Esophagus (tissue), 2 donors: ENCODE results near the gene MAP3K6. TPM values are rescaled to one million over a fixed set of nuclear protein-coding genes. Genes with fewer than 3 reads are reported as not detected.
"Not testable (repeated sequence)": the region's sequence is repeated elsewhere in the genome, so short reads cannot be mapped to it uniquely, and the experiment has no call there.

Source experiments
- H3K27ac ChIP-seq, 2 donors: one replicate each; pipeline ENCODE4 v1.5.1; 2013; ENCODE audit warnings: low read depth in 2 of 2, mild to moderate bottlenecking in 2 of 2, inconsistent platforms in 1 of 2, low read length in 1 of 2, moderate library complexity in 1 of 2
- H3K27me3 ChIP-seq, 2 donors: one replicate each; pipeline ENCODE4 v1.6.1; 2013; ENCODE audit warnings: low read length in 2 of 2, control low read depth in 1 of 2, mild to moderate bottlenecking in 1 of 2; ENCODE audit not compliant: insufficient read depth in 2 of 2, control insufficient read depth in 1 of 2
- H3K36me3 ChIP-seq, 2 donors: one replicate each; pipeline ENCODE4 v1.6.1; 2013; ENCODE audit warnings: low read length in 1 of 2; ENCODE audit not compliant: control insufficient read depth in 2 of 2, insufficient read depth in 2 of 2
- H3K4me1 ChIP-seq, 2 donors: one replicate each; pipeline ENCODE4 v1.6.1; 2013; ENCODE audit warnings: low read length in 1 of 2; ENCODE audit not compliant: control insufficient read depth in 2 of 2, insufficient read depth in 2 of 2
- H3K4me3 ChIP-seq, 2 donors: one replicate each; pipeline ENCODE4 v1.5.1; 2013; ENCODE audit warnings: low read length in 2 of 2, mild to moderate bottlenecking in 2 of 2, low read depth in 1 of 2, moderate library complexity in 1 of 2
- H3K9me3 ChIP-seq, 2 donors: one replicate each; pipeline ENCODE4 v1.6.1; 2013; ENCODE audit warnings: mild to moderate bottlenecking in 2 of 2, low read depth in 1 of 2, low read length in 1 of 2, moderate library complexity in 1 of 2; ENCODE audit not compliant: control insufficient read depth in 2 of 2, insufficient read depth in 1 of 2
- WGBS, 2 donors: extraction: QIAGEN DNeasy Blood & Tissue Kit; methylation state at CpG; one replicate each; pipeline ENCODE4 v1.1.7; 2013; 5-methylcytosine and 5-hydroxymethylcytosine counted together
- polyA plus RNA-seq, 2 donors: library from polyadenylated mRNA; stranded (reverse); fragments of 200-250 nt; gene quantifications; one replicate each; pipeline ENCODE4 v1.2.3, GENCODE V29; 2013
- donor health status: healthy with polysubstance abuse.
- donor health status: Bipolar disorder and iron deficiency.

Gene MAP3K6
- 100 to 1,000 TPM in 1 of 2 donors, 10 to 100 TPM in 1; 48.5 to 110 TPM for polyA plus RNA-seq

GRCh38 chr1:27366411-27367159, at the start of gene MAP3K6:
Gene MAP3K6 (minus strand): TSS chr1:27366961. CDS start chr1:27366597, 364 bp downstream.
- 1 to 2% methylated on average over 46 to 67 of the region's 67 CpGs for WGBS, 2 donors
- Histone ChIP-seq H3K27ac (peak within 1 kb of the TSS; percentile 96 to 100), H3K4me3 (peak within 1 kb of the TSS; percentile 72 to 88), H3K4me1 (peaks cover 6 to 23% of the 10 kb centered on the region in 2 donors), H3K9me3 (no peaks in the 10 kb centered on the region), H3K27me3 (no peaks in the 10 kb centered on the region), H3K36me3 (peaks cover 8 to 29% of the 10 kb centered on the region in 2 donors)

- Histone ChIP-seq H3K27me3 (no peaks in the 10 kb centered on the region), H3K4me3 (no peak overlapping the region), H3K27ac (peak overlapping the region; percentile 25 to 45), H3K9me3 (no peaks in the 10 kb centered on the region), H3K4me1 (peaks cover 0 to 8% of the 10 kb centered on the region in 2 donors), H3K36me3 (peaks cover 34 to 45% of the 10 kb centered on the region in 2 donors)
- 63 to 67% methylated on average over 1 of the region's 1 CpG for WGBS, 2 donors
Measured at GRCh38 chr1:27414091-27414490, 47.3 kb upstream of the MAP3K6 start.

GRCh38 chr1:27413004-27413403, 46.2 kb upstream of the MAP3K6 start:
- peaks cover 0 to 8% of the 10 kb centered on the region in 2 donors for H3K4me1 ChIP-seq
- whole genome bisulfite sequencing, 2 donors = 52 to 61% methylated on average over 4 of the region's 4 CpGs
- H3K27ac ChIP-seq = peak overlapping the region; percentile 44 to 63
- H3K9me3 ChIP-seq = no peaks in the 10 kb centered on the region
- H3K36me3 ChIP-seq = peaks cover 44 to 52% of the 10 kb centered on the region in 2 donors
- no peak overlapping the region for H3K4me3 ChIP-seq
- H3K27me3 ChIP-seq = no peaks in the 10 kb centered on the region

- Histone ChIP-seq H3K4me3 (no peak overlapping the region), H3K9me3 (no peaks in the 10 kb centered on the region), H3K27me3 (no peaks in the 10 kb centered on the region), H3K27ac (peak overlapping the region in 1 of 2 donors; percentile 3), H3K36me3 (peaks cover 48 to 53% of the 10 kb centered on the region in 2 donors), H3K4me1 (peaks cover 2 to 10% of the 10 kb centered on the region in 2 donors)
- 86 to 91% methylated on average over 4 of the region's 4 CpGs for WGBS, 2 donors
Measured at GRCh38 chr1:27412502-27412901, 45.7 kb upstream of the MAP3K6 start.

GRCh38 chr1:27410709-27411108, 43.9 kb upstream of the MAP3K6 start:
- no peak overlapping the region for H3K27ac ChIP-seq
- no peaks in the 10 kb centered on the region for H3K9me3 ChIP-seq
- H3K36me3 ChIP-seq = peaks cover 43 to 49% of the 10 kb centered on the region in 2 donors
- no peak overlapping the region for H3K4me3 ChIP-seq
- H3K4me1 ChIP-seq = peaks cover 3 to 13% of the 10 kb centered on the region in 2 donors
- 83 to 90% methylated on average over 2 of the region's 2 CpGs for WGBS, 2 donors
- H3K27me3 ChIP-seq = no peaks in the 10 kb centered on the region

- Histone ChIP-seq H3K27me3 (no peaks in the 10 kb centered on the region), H3K27ac (no peak overlapping the region), H3K4me3 (no peak overlapping the region), H3K9me3 (no peaks in the 10 kb centered on the region), H3K4me1 (peaks cover 3 to 13% of the 10 kb centered on the region in 2 donors), H3K36me3 (peaks cover 42 to 48% of the 10 kb centered on the region in 2 donors)
- 94% methylated on average over 11 of the region's 11 CpGs for WGBS, 2 donors
Measured at GRCh38 chr1:27409669-27410068, 42.9 kb upstream of the MAP3K6 start.

GRCh38 chr1:27408151-27408550, 41.4 kb upstream of the MAP3K6 start:
- Histone ChIP-seq H3K4me1 (peaks cover 7 to 16% of the 10 kb centered on the region in 2 donors), H3K27me3 (no peaks in the 10 kb centered on the region), H3K9me3 (no peaks in the 10 kb centered on the region), H3K27ac (peak overlapping the region in 1 of 2 donors; percentile 87), H3K4me3 (no peak overlapping the region), H3K36me3 (peaks cover 39 to 40% of the 10 kb centered on the region in 2 donors)
- 89 to 93% methylated on average over 9 of the region's 9 CpGs for WGBS, 2 donors

GRCh38 chr1:27406791-27407190, 40.0 kb upstream of the MAP3K6 start:
- not testable (repeated sequence) for H3K4me3 ChIP-seq, H3K27me3 ChIP-seq, H3K9me3 ChIP-seq
- 61 to 80% methylated on average over 2 of the region's 2 CpGs for WGBS, 2 donors
- H3K36me3 ChIP-seq = peaks cover 30 to 31% of the 10 kb centered on the region in 2 donors
- H3K27ac ChIP-seq = peak overlapping the region; percentile 81 to 87
- H3K4me1 ChIP-seq = peaks cover 12 to 21% of the 10 kb centered on the region in 2 donors

- Histone ChIP-seq H3K9me3 (no peaks in the 10 kb centered on the region), H3K27me3 (no peaks in the 10 kb centered on the region), H3K4me1 (peaks cover 12 to 21% of the 10 kb centered on the region in 2 donors), H3K36me3 (peaks cover 30% of the 10 kb centered on the region in 2 donors), H3K4me3 (no peak overlapping the region), H3K27ac (peak overlapping the region; percentile 81 to 87)
- 43 to 46% methylated on average over 4 of the region's 4 CpGs for WGBS, 2 donors
Measured at GRCh38 chr1:27406362-27406680, 39.6 kb upstream of the MAP3K6 start.
